IPS-NIHi7 (cell line): Measurements from ENCODE around the gene RAD9B.
"Not testable (repeated sequence)": the region's sequence is repeated elsewhere in the genome, so short reads cannot be mapped to it uniquely, and the experiment has no call there.

Source experiments
- DNase-seq: peaks from one replicate; pipeline ENCODE4 v3.0.0; 2012; ENCODE audit warnings: mixed read lengths; ENCODE audit errors: extremely low spot score

Gene RAD9B

DNA sequence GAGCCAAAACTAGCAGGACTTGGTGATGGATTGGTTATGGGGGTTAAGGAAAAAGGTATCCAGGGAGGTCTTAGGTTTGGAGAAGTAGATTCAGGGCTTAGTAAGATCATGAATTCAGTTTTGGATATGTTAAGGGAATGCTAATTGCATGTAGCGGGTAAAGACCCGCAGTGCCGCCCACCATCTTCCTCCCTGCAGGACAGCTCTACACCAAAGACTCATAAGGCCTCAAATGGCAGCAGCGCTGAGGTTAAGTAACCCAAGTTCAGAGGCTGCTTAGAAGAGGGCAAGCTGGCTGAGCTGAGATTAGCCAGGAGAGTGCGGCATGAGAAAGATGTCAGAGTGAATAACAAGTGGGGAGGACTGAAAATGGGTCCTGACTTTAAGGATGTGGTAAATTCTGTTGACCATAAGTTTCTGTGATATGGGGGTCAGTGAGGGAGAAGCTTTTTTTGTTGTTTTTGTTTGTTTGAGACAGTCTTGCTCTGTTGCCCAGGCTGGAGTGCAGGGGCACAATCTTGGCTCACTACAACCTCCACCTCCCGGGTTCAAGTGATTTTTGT is 26.2 kb downstream of the RAD9B start:
- DNase-seq, result no peak

DNA sequence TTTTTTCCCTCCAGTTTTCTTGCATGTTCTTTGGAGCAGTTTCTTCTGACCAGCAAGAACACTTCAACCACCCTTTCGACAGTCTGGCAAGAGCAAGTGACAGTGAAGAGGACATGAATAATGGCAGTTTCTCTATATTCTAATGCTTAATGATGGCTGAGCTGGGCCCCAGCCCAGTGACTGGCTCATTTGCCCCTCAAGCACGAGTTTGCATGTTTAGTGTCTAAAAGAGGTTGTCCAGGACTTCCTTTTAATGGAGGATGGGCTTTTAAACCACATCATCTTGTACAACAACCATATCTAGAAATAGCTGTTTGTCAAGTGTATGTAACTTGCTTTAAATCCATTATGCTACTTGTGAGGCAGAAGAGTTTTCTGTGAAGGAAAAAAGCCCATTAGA is 28.4 kb downstream of the RAD9B start:
- no peak for DNase-seq

DNA sequence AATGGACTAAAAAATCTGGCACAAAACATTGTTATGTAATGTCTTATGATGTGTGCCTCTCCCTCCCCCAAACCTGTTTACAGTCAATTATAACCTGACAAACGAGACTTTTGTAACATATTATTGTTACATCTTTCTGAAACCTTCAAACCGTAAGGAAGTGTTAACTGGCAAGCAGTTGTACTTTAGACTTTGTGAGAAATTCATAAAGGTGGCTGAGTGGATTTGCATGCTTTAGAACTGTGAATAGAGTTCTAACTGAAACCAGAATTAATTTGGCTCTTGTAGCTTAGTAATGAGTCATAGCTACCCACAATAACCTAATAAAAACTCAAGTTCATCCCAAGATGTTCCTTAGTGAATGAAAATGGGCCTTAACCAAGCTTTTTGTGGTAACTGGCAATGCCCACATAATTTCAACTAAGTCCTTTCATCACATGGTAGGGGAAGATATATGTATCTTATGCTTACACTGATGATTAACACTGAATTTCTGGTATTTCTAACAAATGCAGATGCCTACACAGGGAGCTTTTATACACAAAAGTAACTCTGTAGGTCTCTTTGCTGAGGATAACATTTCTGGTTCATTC is 29.7 kb downstream of the RAD9B start:
- no peak for DNase-seq

DNA sequence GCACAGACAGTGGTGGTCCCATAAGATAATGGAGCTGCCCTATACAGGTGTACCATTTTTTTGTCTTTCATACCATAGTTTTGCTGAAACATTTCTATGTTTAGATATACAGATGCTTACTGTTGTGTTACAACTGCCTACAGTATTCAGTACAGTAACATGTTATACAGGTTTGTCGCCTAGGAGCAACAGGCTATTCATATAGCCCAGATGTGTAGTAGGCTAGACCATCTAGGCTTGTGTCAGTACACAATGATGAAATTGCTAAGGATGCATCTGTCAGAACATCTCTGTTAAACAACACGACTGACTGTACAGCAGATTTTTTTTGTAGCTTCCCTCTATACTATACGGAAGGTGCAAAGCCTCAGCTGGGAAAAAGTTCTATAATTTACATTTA is 30.5 kb downstream of the RAD9B start:
- DNase-seq, result no peak

DNA sequence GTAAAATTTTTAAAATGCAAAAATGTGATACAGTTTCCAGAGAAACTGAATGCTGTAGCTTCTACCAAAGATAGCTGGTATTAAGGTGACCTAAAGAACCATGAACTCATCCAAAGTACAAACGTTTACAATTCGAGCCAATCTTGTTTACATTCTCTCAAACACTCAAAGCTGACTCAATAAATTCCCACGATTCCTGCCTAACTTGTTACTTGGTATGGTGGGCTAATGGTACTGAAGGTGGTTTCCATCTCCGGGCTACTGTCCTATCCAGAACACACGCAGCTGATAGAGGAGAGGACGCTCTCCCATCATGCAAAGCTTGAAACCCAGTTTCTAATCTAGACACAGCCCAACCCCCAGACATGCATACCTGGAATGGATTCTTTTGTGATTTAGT is 31.5 kb downstream of the RAD9B start:
- DNase-seq, result no peak

DNA sequence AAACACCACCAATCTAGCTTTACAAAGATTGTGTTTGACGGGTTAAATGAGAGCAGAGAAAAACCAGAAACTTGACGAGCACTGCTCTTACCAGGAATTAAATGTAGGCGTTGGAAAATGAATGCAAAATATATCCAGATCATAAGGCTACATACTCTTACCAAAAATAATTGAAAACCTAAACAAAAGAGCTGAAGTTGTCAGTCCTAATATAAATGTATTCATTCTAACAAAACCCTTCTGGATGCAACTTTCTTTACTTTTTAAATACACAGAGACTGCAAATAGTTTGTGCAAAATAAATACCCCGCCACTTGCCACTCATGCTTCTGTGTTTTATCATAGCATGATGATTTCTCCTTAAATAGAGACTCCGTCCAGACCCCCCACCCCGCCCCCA is 32.7 kb downstream of the RAD9B start:
- DNase-seq, result no peak

DNA sequence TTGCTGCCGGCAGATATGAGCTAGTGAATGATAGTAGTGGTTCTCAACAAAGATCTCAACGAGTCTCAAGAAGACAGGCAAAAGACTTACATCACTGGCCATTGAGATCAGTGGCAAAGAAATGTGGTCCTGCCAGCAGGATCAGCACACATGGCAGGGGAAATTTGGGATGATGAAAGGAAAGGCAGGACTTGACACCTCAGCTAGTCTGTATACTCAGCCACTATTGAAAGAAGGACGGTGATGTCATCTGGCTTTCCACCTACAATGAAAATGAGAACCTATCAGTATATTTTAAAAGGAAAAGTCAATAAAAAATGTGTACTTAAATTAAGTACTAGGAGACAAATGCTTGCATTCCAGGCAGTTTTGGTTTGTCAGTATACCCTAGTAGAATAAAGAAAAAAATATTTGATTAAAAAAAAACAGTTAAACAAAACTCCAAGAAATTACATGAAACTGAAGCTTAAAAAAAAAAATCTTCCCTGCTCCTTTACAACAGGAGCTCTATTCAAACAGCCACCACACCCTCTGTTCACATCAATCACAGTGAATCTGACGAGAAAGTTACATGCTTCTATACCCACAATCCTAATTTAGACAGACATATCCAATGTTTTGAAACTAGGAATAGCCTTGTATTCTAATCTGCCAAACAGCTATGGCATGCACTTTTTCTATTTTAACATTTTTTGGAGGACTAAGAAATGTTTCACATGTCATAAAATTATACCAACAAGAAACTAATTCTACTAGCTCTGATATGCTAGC is 34.9 kb downstream of the RAD9B start:
- DNase-seq, result no peak

DNA sequence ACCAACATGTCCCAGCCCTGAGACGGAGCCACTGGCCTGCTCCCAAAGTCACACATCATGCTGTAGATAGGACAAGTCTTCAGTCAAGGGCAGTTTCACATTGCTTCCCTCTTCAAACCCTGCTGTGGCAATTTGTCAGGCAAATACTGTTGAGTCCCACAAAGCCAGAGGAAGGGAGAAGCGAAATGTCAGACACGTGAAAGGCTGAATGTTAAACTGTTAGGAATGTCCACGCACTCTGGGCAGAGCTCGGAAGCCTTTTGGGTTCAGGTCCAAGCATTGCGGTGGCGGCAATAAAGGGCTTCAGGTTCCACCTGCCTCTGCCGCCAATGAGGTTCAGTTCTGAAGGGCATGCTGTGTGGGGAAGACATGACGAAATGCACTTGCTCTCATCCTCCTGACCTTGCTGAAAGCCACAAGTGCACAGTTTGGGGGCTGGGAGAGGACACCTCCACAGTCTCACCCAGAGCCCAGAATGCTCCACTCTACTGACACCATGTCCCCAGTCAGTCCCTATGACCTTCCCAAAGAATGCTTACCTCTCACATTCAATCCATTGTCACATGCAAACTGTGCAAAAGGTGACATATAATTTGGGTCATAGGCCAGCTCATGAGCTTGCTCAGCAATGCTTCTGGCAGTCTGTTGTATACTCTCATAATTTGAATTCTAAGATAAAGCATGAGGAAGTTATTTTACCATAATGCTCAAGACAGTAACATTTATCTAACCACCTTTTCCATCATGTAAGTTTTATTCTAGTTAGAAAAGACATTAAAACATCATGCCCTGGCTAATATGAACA is 35.7 kb downstream of the RAD9B start:
- no peak for DNase-seq

DNA sequence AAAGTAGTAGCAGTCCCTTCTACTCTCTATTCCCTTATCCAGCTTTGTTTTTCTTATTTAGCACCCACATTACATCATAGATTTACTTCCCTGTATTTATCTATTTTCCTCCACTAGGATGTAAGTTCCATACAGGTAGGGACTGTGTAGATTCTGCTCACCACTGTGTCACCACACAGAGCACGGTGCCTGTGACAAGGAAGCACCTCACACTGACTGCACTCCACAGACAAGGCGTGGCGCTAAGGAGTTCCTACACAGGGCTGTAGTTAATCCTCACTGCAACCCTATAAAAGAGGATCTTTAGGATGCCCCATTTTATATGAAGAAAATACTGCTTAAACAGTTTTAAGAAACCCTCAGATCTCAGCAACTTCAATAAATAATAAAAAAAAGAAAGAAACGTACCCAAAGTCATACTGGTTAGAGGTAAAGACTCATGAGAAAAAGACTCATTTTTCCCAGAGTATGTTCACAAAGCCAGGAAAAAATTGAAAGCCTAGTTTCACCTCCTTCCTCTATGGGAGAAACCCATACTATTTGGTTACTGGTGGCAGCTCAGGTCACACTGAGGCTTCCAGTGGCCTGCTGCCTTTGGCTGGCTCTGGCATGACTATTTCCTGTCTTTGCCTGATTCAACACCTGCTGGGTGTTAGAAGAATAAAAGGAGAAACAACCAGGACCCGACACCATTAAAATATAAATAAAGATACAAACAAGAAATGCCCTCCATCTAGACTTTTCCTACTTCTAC is 36.9 kb downstream of the RAD9B start:
- no peak for DNase-seq

DNA sequence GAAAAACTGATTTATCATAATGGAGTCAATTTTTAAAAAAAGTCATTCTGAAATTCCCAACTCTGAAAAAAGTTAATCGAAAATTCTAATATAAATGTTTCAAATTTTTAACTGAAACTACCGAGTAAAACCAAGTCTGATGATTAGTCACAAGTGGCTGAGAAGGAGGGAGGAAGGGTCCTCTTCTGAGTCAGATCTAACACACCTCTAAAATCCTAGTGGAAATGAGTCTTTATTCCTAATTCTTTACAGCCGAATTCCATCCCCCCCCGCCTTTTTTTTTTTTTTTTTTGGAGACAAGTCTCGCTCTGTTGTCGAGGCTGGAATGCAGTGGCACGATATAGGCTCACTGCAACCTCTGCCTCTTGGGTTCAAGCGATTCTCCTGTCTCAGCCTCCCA is 37.9 kb downstream of the RAD9B start:
- no peak for DNase-seq

DNA sequence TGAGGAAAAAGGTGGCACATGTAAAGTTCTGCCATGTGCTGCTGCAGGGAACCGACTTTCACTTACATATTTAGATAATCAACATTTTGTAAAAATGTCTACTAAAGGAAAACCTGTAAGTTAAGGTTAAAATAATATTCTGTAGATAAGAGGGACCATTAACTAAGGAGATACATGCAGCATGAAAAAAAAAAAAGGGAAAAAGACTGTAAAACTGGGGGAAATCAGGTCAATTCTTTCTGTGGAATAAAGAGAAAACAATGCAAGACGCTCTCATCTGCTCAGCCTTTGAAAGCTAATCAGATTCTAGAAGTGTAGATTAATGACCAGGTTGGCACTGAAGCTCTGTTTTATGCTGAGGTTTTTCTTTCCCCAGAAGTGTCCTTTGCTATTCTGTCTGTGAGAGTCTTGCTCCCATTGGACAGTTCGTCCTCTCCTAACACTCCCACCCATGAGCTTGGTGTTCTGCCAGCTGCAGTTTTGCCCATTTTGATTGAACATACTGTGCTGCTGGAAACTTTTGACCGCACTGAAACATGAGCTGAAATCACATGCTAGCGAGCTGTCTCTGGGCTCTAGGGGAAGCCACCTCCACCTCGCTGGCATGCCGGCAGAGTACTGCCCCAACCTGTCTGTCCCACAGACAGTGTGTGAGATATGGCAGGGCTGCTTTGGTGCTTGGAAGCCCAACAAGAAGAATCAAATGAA is 41.3 kb downstream of the RAD9B start:
- DNase-seq, result no peak

DNA sequence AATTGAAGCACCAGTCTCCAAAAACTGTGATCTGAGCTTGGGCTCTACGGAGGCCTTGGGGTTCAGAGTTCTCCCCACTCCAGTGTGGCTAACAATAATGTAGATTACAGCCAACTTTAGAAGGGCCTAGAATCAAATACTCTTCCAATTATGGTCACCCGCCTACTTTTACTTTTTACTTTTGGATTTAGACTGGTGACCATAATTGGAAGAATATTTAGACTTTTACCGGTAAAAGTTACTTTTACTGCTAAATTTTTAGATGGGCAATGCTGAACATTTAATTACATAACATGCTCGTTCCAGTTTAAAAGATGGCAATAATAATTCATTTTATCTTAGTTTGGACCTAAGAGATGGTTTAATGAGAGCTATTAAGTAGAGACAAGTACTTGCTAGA is 41.8 kb downstream of the RAD9B start:
- no peak for DNase-seq

DNA sequence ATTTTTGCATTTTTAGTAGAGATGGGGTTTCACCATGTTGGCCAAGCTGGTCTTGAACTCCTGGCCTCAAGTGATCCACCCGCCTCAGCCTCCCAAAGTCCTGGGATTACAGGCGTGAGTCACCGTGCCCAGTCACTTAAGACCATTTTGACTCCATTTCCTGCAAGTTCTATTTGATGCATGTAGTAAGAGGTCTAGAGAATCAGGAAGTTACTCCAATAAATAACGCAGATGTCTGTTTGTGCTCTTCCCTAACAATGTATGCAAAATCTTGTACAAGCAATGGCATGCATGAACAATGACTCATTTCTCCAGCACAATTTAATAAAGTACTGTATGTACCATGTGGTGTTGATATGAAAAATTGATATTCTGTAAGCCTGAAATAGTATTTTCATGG is 43.1 kb downstream of the RAD9B start:
- DNase-seq, result not testable (repeated sequence)

DNA sequence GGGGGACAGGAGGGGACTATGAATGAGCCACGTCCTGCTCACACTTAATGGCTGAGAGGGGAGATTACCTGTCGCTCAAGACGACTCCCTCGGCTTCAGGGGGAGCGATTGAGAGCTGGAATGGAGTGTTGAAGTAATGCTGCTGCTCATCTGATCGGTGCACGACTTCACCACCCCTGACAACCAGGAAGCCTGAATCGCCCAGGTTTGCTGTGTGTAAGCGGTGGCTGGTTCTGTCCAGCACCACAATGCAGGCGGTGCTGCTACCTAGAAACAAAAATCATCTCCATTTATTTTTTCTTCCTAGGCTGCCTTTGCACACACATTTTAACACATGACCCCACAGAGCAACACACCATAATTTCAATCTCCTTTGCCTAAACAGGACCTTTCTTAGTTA is 43.7 kb downstream of the RAD9B start:
- no peak for DNase-seq

DNA sequence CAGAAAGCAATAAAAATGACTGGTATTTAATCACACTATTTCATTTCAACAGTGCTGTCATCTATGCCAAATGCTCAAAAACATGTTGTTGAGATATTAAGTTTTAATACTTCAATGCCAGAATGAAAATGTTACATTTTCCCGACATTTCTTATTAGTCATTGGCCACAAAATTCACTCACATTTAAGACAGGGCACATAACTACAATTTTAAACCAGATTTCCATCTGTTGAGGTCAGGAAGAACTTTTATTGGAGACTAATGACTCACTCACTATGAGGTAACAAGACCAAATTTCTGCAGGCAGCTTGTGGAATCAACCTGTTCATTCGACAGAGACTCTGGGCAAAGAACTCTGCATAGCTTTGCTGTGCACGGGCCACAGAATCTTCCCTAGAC is 44.2 kb downstream of the RAD9B start:
- no peak for DNase-seq

DNA sequence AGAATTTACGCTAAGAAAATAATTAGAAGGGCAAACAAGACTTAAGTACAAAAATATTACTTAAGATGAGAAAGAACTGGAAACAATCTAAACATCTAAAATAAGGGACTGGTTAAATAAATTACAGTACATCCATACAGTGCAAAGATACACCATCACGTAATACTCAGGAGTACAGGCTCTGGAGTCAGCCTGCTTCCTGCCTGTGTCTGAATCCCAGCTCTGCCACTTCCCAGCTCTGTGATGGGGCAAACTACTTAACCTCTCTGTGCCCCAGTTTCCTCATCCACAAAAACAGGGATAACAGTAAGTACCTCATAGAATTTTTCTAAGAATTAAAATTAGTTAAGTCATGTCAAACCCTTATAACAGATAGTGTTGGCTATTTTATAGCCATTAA is 45.0 kb downstream of the RAD9B start:
- no peak for DNase-seq

DNA sequence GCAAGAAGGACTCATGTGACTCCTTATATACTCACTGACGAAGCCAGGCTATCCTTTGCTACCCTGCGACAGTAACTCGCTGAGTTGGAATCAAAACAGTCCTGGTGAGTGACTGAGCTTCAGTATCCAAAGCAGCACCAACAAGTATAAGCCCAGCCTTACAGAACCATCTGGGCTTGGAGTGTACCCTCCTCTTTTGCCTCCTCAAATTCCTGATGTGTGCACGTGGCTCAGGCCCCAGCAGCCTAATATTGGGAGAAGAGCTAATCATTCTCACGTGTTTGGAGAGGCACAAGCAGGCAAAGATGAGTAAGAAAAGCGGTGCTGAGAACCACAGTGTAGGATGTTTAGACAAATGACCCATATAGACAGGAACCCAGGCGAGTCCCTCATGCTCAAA is 46.5 kb downstream of the RAD9B start:
- DNase-seq, result no peak

DNA sequence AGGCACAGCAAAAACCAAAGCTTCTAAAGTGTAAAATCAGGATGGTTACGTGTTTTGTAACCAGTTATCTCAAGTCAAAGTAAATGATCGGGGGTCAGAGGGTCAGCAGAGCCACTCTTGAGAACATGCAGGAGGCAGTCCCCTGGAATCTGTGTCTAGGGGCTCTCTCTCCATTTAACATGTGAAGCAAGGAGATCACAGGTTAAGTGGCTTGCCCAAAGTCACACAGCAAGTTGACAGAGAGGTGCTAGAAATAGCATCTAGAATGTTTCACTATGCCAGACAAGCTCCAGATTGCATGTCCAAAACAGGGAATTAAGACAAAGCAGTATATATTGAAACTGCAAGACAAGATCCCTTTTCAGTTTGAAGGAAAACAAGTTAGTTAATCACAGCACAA is 47.6 kb downstream of the RAD9B start:
- no peak for DNase-seq

DNA sequence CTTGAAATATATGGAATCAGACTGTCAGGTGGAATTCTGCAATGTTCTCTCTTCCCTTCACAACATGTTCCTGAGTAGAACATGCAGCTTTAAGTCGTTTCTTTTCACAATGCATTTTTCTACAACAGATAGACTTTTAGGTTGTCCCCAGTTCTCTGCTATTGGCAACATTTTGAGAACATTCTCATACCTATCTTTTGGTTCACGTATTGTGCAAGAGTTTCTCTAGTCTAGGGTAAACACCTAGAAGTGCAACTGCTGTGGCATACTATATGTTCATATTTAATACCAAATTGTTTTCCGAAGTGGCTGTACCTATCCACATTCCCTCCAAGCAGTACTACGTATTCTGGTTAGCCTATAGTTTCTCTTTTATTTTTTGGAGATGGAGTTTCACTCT is 48.9 kb downstream of the RAD9B start:
- no peak for DNase-seq
